HG03460 (cell line): ENCODE results near the gene ETHE1.
A peak's percentile ranks its signal among the peaks of the same experiment; 100 is the strongest.

Source experiments
- ATAC-seq: cut with Tn5 transposase; IDR thresholded peaks from one replicate; pipeline ENCODE4 v1.9.1; 2021; ENCODE audit not compliant: unreplicated experiment

Gene ETHE1

GRCh38 chr19:43467276-43467675 is 59.7 kb downstream of the ETHE1 start:
- no peak for ATAC-seq

DNA sequence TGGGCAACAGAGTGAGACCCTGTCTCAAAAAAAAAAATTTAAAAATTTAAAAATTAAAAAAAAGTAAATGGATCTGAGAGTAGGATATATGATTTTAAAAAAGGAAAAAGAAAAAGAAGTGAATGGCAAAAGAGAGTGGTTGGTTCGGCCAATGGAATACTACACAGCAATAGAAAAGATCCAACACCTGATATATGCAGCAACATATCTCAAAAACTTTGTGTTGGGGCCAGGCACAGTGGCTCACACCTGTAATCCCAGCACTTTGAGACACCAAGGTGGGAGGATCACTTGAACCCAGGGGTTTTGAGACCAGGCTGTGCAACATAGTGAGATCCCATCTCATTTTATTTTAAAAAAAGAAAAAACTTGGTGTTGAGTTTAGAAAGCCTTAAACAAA is 60.2 kb downstream of the ETHE1 start:
- no peak for ATAC-seq

DNA sequence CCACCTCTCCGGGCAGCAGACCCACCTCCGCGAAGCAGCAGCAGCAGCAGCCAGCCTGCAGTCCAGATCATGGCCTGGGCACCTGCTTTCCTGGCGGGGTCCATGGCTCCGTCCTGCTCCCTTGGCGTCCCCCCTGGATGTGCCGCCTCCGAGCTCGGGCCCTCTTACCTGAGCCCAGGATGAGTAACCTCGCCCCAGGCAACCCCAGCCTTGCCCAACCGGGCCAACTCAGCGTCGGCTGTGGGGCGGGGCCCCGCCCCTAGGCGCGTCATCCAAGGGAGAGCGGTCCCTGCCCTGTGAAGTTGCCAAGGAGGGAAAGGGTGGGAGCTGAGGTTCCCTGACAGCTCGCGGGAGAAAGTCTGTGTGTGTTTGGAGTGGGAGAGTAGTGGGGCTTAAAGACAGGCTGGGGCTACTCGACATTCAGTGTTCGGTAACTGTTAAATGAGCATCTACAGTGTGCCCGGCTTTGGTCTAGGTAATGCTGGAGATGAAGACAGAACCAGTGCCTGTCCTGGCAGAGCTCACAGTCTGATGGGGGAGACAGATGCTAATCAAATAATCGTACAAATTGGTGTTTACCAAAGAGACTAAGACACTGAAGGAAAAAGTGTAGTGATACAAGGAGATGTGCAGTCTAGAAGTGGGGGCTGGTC is 61.4 kb downstream of the ETHE1 start, which contains the start of gene LYPD3:
TSS of gene LYPD3 (minus strand) at position 141 of the 653 bp plus-strand sequence. CDS start at position 104, 37 bp downstream.
- ATAC-seq, result no peak

DNA sequence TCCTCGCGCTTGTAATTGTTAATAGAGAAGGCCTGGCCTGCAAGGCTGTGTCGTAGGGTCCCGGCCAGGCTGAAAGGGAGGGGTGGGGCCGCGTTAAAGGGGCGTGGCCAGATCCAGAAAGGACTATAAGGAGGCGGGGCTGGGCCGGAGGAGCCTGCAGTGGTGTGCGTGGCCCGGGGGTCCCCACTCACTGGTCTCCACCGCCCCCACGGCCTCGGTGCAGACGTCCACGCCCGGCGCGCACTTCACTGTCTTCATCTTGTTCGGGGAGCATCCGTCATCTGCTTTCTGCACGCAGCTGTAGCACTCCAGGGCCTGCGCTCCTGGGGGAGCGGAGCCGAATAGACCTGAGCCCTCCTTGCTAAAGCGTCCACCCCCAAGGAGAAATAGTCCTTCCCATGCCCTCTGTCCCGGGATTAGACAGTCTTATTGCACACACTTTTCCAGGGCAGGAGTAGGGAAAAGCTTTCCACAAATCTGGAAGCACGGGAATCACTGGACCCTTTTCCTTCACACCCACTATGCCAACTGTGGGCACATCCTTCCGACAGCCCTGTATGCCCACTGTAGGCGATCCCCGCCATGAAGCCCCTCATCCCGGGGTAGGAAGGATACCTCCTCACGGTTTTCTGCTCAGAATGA is 62.7 kb downstream of the ETHE1 start:
- ATAC-seq, result peak; percentile 33

DNA sequence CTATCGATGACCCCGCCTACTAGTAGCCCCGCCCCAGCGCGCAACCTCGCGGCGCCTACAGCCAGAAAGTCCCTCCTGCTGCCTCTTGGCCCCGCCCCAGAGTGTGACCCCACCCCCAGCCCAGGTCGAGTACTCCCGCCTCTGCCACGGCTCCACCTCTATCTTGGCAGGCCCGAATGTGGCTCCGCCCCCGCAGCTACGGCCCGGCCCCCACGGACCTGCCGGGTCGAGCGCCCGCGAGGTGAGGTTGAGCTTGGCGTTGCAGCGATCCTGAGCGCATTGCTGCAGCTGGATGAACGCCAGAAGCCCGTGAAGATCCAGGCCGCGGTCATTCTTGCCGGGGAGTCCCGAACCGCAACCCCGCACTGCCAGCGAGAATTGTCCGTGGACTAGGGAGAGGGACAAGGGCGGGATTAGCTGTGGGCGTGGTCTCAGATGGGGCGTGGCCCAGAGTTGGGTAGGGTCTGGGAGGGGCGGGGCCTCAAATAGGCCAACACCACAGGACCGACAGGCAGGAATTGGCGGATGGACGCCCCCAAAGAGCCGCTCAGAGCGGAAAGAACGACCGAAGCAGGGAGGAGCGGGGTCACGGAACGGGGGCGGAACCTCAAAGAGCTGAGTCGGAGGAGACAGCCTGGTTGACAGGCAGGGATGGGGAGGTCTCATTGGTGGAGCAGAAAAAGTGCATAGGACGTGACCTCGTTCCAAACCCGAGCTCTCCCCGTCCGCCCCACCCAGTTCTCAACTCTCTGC is 63.4 kb downstream of the ETHE1 start:
- ATAC-seq, result peak; percentile 78

GRCh38 chr19:43462785-43463380 is 64.1 kb downstream of the ETHE1 start:
- no peak for ATAC-seq

- ATAC-seq, result no peak
Measured at GRCh38 chr19:43462383-43462782, 64.6 kb downstream of the ETHE1 start.

GRCh38 chr19:43461303-43461702 is 65.7 kb downstream of the ETHE1 start:
- no peak for ATAC-seq

DNA sequence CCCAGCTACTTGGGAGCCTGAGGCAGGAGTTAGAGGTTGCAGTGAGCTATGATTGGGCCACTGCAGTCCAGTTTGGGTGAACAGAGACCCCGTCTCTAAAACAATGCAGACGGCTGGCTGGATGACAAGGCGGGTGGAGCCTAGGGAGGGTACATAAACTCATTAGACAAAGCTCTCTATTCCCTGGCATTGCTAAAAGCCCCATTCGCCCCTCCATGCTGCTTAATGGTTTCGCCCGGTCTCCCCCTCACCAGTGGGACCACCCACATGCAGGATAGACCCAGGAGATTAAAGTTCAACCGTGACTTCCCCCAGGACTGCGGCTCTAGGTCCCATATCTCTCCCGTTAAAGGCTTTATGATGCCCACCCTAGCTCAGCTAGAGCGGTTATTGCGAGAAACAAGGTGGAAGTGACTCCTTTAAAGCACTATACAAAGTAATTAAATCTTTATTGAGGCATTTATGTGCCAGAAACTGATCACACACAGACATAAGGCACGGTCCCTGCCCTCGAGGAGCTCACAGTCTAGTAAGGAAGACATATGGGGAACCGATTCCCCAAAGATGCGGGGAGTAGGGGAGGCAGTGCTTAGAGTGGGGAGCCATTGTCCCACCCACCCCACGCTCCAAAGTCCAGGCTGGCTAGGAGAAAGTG is 66.5 kb downstream of the ETHE1 start:
- no peak for ATAC-seq

GRCh38 chr19:43457809-43458208 is 69.2 kb downstream of the ETHE1 start:
- no peak for ATAC-seq
